PC-3 (cell line): Measurements from ENCODE around the gene EFNB1.

Experiments used
- CTCF ChIP-seq: fragments of 300-600 bp; sonication (generic); conservative IDR thresholded peaks from 2 replicates; pipeline ENCODE4 v1.5.1; 2017; ENCODE audit warnings: antibody characterized with exemption, low read depth, mild to moderate bottlenecking, low read length
- EZH2 ChIP-seq: fragments of 300-600 bp; sonication (generic); IDR thresholded peaks from one replicate; pipeline ENCODE4 v1.6.1; 2017; ENCODE audit warnings: antibody characterized with exemption, mild to moderate bottlenecking, low read length; ENCODE audit not compliant: unreplicated experiment
- EZH2phosphoT487 ChIP-seq: fragments of 300-600 bp; sonication (generic); IDR thresholded peaks from 2 replicates; pipeline ENCODE4 v1.6.1; 2018; ENCODE audit warnings: mild to moderate bottlenecking, antibody characterized with exemption, low read length, borderline replicate concordance

DNA sequence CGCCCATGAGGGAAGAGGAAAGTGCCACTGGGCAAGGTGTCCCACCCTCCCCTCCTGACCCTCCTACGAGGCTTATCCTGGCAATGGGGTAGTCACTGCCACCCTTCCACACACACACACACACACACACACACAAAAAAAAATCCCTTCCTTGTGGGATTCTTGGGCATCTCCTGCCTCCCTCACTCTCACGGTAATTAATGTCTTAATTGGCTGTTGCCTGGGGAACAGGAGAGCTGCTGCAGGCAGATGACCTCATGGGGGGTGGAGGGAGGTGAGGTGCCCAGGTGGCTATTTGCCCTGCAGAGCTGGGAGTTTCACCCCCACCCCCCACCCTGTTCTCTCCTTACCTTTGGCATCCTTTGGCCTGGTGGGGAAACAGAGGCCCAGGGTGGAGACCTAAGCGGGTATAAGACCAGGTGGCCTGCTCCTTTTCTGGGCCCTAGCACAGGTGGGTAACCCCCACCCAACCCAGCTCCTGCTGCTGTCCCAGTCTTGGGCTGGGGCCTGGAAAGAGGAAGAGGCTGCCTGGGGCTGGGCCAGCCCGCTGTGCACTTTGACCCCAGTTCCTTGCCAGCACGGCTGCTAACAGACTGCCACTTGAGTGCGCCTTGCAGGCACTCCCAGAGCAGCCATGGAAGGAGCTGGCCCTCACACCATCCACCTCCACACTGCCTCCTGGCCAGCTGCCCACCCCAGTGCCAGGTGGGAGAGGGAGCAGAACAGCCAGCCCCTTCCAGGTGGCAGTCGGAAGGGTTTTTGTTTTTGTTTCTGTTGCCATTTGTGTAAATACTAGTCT, 12.6 kb downstream of the EFNB1 start:
- no peak for TF ChIP-seq CTCF
- TF ChIP-seq EZH2phosphoT487: no peak
- no peak for TF ChIP-seq EZH2
